ENCODE measurements around the gene MFNG.

The MFNG gene

DNA sequence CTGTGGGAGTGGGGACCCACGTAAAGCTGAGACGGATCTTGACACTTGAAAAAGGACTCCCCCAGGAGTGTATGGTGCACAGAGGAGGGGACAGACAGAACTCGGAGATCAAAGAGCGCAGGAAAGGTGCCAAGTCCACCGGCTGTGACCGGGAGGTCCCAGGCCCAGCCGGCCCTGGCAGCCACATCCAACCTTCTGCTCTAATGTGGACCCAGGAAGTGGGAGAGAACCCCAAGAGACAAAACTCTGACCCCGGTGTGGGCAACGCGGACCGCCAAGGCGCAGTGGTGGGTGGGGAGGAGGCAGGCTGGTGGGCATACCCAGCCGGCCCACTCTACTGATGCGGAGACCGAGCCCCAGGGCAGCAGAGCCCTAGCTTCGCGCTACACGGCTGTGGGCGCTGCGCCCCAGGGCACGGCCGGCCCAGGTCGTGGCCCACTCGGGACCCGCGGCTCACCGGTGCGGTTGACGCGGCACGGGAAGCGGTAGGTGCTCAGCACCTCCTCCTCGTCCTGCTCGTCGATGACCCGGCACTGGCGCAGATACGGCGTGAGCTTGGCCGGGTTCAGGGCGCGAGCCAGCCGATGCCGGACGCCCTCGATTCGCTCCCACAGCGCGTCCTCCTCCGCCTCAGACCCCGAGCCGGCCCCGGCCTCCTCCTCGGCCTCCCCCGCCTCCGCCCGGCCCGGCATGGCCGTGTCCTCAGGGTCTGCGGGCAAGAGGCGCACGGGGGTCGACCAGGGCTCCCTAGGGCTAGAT is 32.5 kb upstream of the MFNG start:
- Histone ChIP-seq H3K27me3 (ENCODE audit: control insufficient read depth, low read length) (peaks cover 24% of the 10 kb centered on the region), H3K4me1 (ENCODE audit: control insufficient read depth, low read length) (no peaks in the 10 kb centered on the region), H3K4me2 (ENCODE audit: low read length) (no peak overlapping the region), H3K36me3 (ENCODE audit: control insufficient read depth, low read length) (no peaks in the 10 kb centered on the region), H4K20me1 (ENCODE audit: control insufficient read depth, insufficient read depth, low read depth, low read length) (no peaks in the 10 kb centered on the region), H3K79me2 (ENCODE audit: control insufficient read depth, low read length) (no peaks in the 10 kb centered on the region), H3K27ac (ENCODE audit: low read depth, low read length) (no peak overlapping the region), H3K9me2 (replicated peaks; ENCODE audit: control insufficient read depth, low read length) (no peaks in the 10 kb centered on the region), H3F3A (ENCODE audit: control insufficient read depth, insufficient read depth) (no peaks in the 10 kb centered on the region), H3K9me3 (ENCODE audit: control insufficient read depth, insufficient read depth, low read length) (no peaks in the 10 kb centered on the region), H3K4me3 (ENCODE audit: low read length) (no peak overlapping the region)
- TF ChIP-seq, protein P1, sequence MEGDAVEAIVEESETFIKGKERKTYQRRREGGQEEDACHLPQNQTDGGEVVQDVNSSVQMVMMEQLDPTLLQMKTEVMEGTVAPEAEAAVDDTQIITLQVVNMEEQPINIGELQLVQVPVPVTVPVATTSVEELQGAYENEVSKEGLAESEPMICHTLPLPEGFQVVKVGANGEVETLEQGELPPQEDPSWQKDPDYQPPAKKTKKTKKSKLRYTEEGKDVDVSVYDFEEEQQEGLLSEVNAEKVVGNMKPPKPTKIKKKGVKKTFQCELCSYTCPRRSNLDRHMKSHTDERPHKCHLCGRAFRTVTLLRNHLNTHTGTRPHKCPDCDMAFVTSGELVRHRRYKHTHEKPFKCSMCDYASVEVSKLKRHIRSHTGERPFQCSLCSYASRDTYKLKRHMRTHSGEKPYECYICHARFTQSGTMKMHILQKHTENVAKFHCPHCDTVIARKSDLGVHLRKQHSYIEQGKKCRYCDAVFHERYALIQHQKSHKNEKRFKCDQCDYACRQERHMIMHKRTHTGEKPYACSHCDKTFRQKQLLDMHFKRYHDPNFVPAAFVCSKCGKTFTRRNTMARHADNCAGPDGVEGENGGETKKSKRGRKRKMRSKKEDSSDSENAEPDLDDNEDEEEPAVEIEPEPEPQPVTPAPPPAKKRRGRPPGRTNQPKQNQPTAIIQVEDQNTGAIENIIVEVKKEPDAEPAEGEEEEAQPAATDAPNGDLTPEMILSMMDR (IDR thresholded peaks at IDR 0.05; ENCODE audit: low read depth, low read length, poor library complexity, severe bottlenecking), result no peak
- TF ChIP-seq EZH2phosphoT487 (IDR thresholded peaks at IDR 0.05; ENCODE audit: borderline replicate concordance, low read length), result no peak

DNA sequence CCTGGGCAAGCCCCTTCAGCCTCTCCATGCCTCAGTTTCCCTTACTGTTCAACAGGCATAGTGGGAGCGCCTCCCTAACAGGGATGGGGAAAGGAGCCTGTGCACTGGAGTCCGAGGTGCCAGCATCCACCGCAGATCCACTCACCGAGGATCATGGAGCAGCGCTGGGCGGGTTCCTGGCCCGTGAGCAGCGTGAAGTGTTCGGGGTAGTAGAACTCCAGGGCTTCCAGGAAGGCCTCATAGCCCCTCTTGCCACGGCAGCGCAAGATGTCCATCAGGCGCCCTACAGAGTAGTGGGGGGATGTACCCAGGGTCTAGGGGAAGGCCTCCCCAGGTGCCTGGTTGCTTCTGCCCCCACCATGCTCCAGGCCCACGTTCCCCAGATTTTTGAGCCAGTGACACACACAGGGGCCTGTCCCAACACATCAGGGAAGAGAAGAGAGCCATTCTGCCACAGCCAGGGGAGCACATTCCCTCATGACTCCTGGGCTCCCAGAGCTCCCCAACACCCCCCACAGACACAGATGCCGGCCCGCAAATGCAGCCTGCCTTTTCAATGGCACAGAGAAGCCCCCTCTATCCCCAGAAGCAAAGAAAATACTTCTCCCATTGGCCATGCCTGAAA is 31.8 kb upstream of the MFNG start:
- Histone ChIP-seq H3K36me3 (ENCODE audit: control insufficient read depth, low read length) (no peaks in the 10 kb centered on the region), H3K4me2 (ENCODE audit: low read length) (no peak overlapping the region), H3F3A (ENCODE audit: control insufficient read depth, insufficient read depth) (no peaks in the 10 kb centered on the region), H3K4me3 (ENCODE audit: low read length) (no peak overlapping the region), H4K20me1 (ENCODE audit: control insufficient read depth, insufficient read depth, low read depth, low read length) (no peaks in the 10 kb centered on the region), H3K4me1 (ENCODE audit: control insufficient read depth, low read length) (no peaks in the 10 kb centered on the region), H3K27me3 (ENCODE audit: control insufficient read depth, low read length) (peaks cover 28% of the 10 kb centered on the region), H3K79me2 (ENCODE audit: control insufficient read depth, low read length) (no peaks in the 10 kb centered on the region), H3K27ac (ENCODE audit: low read depth, low read length) (no peak overlapping the region), H3K9me2 (replicated peaks; ENCODE audit: control insufficient read depth, low read length) (no peaks in the 10 kb centered on the region), H3K9me3 (ENCODE audit: control insufficient read depth, insufficient read depth, low read length) (no peaks in the 10 kb centered on the region)
- TF ChIP-seq, protein P1 (IDR thresholded peaks at IDR 0.05; ENCODE audit: low read depth, low read length, poor library complexity, severe bottlenecking), result no peak
- TF ChIP-seq EZH2phosphoT487 (IDR thresholded peaks at IDR 0.05; ENCODE audit: borderline replicate concordance, low read length), result no peak

DNA sequence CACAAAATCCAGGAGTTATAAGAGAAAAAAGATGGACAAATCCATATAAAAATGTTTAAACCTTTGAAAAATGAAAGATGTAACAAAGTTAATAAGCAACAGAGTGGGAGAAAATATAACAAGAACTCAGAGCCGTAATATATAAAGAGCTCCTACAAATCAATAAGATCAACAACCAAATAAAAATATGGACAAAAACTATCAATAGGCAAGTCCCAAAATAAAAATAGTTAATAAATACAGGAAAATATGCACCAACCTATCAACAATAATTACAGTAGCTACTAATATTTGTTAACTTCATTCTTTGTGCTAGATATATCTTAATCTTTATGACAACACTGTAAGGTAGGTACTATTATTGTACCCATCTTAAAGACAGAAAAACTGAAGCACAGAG is 30.3 kb upstream of the MFNG start:
- Histone ChIP-seq H3K9me2 (replicated peaks; ENCODE audit: control insufficient read depth, low read length) (no peaks in the 10 kb centered on the region), H3K4me1 (ENCODE audit: control insufficient read depth, low read length) (no peaks in the 10 kb centered on the region), H3K4me2 (ENCODE audit: low read length) (no peak overlapping the region), H3K79me2 (ENCODE audit: control insufficient read depth, low read length) (no peaks in the 10 kb centered on the region), H3K4me3 (ENCODE audit: low read length) (no peak overlapping the region), H3K36me3 (ENCODE audit: control insufficient read depth, low read length) (no peaks in the 10 kb centered on the region), H3K27ac (ENCODE audit: low read depth, low read length) (no peak overlapping the region), H3K9me3 (ENCODE audit: control insufficient read depth, insufficient read depth, low read length) (no peaks in the 10 kb centered on the region), H4K20me1 (ENCODE audit: control insufficient read depth, insufficient read depth, low read depth, low read length) (no peaks in the 10 kb centered on the region), H3F3A (ENCODE audit: control insufficient read depth, insufficient read depth) (no peaks in the 10 kb centered on the region), H3K27me3 (ENCODE audit: control insufficient read depth, low read length) (peaks cover 36% of the 10 kb centered on the region)
- no peak for TF ChIP-seq EZH2phosphoT487 (IDR thresholded peaks at IDR 0.05; ENCODE audit: borderline replicate concordance, low read length)
- TF ChIP-seq, protein P1 (IDR thresholded peaks at IDR 0.05; ENCODE audit: low read depth, low read length, poor library complexity, severe bottlenecking), result no peak

Data from DOHH2 (cell line).